Lower lobe of right lung (tissue), 2 donors: ENCODE data around the gene SNX22. TPM values are rescaled to one million over a fixed set of nuclear protein-coding genes. Genes with fewer than 3 reads are reported as not detected.

ENCODE experiments used
- ATAC-seq, 2 donors: fragments of 200-7000 bp; cut with Tn5 transposase; one replicate each; pipeline ENCODE4 v1.9.1; 2020 to 2022; ENCODE audit warnings: mild to moderate bottlenecking in 2 of 2, moderate library complexity in 2 of 2
- DNase-seq: peaks from one replicate; pipeline ENCODE4 v3.0.0-alpha.2; 2020
- H3K27ac ChIP-seq: fragments of 200-600 bp; one replicate; pipeline ENCODE4 v1.8.0; 2022
- H3K27me3 ChIP-seq: fragments of 200-600 bp; one replicate; pipeline ENCODE4 v1.8.0; 2022; ENCODE audit warnings: low read depth
- H3K36me3 ChIP-seq: fragments of 200-600 bp; one replicate; pipeline ENCODE4 v1.8.0; 2022; ENCODE audit warnings: mild to moderate bottlenecking
- H3K4me1 ChIP-seq: fragments of 200-600 bp; one replicate; pipeline ENCODE4 v1.8.0; 2022
- H3K4me3 ChIP-seq: fragments of 200-600 bp; one replicate; pipeline ENCODE4 v1.8.0; 2022; ENCODE audit warnings: mild to moderate bottlenecking
- H3K9me3 ChIP-seq: fragments of 200-600 bp; one replicate; pipeline ENCODE4 v1.8.0; 2022
- CTCF ChIP-seq: fragments of 200-600 bp; IDR thresholded peaks from one replicate; pipeline ENCODE4 v1.8.0; 2022; ENCODE audit warnings: antibody characterized with exemption, mild to moderate bottlenecking
- intact Hi-C: fragments of 100-400 bp; cut with DNase I; formaldehyde crosslinking; loops from one replicate; pipeline ENCODE4 v1.11.0; 2022
- total RNA-seq: library from RNA; stranded (reverse); fragmentation: NEBNext Ultra II Directional; extraction: Animal tissue kit (Norgen Biotek cat#: 25700); gene quantifications from one replicate; pipeline ENCODE4 v1.2.1, GENCODE V29; 2021
- donor health status: DM: no; HTN: yes; CAD: no; lungs with severe emphysema.

Gene SNX22
- total RNA-seq, 1 donor from 2014 or later, result 17.4 TPM

- Histone ChIP-seq H3K4me1 (no peaks in the 10 kb centered on the region), H3K27ac (no peak overlapping the region), H3K4me3 (no peak overlapping the region), H3K27me3 (no peaks in the 10 kb centered on the region), H3K36me3 (peaks cover 58% of the 10 kb centered on the region), H3K9me3 (no peaks in the 10 kb centered on the region)
- no peak for ATAC-seq
- no peak for TF ChIP-seq CTCF
- intact Hi-C loops, result no loop called here
- no peak for DNase-seq
Observed at GRCh38 chr15:64144192-64144564, 7.4 kb upstream of the SNX22 start.

- no peak for DNase-seq
- Histone ChIP-seq H3K9me3 (no peaks in the 10 kb centered on the region), H3K27me3 (no peaks in the 10 kb centered on the region), H3K36me3 (peaks cover 58% of the 10 kb centered on the region), H3K27ac (no peak overlapping the region), H3K4me1 (peaks cover 2% of the 10 kb centered on the region), H3K4me3 (no peak overlapping the region)
- peak in 1 of 2 donors; percentile 34 for ATAC-seq
- no peak for TF ChIP-seq CTCF
- intact Hi-C loops, result no loop called here
Observed at GRCh38 chr15:64144565-64145281, 6.8 kb upstream of the SNX22 start.

- H3K4me1 ChIP-seq, result peaks cover 14% of the 10 kb centered on the region
- peaks cover under 1% of the 10 kb centered on the region for H3K27me3 ChIP-seq
- intact Hi-C loops, result no loop called here
- H3K4me3 ChIP-seq, result no peak overlapping the region
- TF ChIP-seq CTCF, result no peak
- peaks cover 52% of the 10 kb centered on the region for H3K36me3 ChIP-seq
- no peak for DNase-seq
- H3K27ac ChIP-seq, result no peak overlapping the region
- ATAC-seq, result no peak
- no peaks in the 10 kb centered on the region for H3K9me3 ChIP-seq
Observed at GRCh38 chr15:64146041-64146440, 5.5 kb upstream of the SNX22 start.

- H3K9me3 ChIP-seq, result no peaks in the 10 kb centered on the region
- no peak overlapping the region for H3K4me3 ChIP-seq
- H3K27ac ChIP-seq, result no peak overlapping the region
- no peak for TF ChIP-seq CTCF
- H3K4me1 ChIP-seq, result peaks cover 18% of the 10 kb centered on the region
- DNase-seq (no peak), ATAC-seq (no peak)
- peaks cover 47% of the 10 kb centered on the region for H3K36me3 ChIP-seq
- intact Hi-C loops, result no loop called here
- peaks cover 5% of the 10 kb centered on the region for H3K27me3 ChIP-seq
Observed at GRCh38 chr15:64146520-64146884, 5.0 kb upstream of the SNX22 start.

GRCh38 chr15:64146885-64147681 lies 4.4 kb upstream of the SNX22 start:
- Histone ChIP-seq H3K4me1 (peaks cover 24% of the 10 kb centered on the region), H3K27ac (no peak overlapping the region), H3K36me3 (peaks cover 41% of the 10 kb centered on the region), H3K4me3 (no peak overlapping the region), H3K9me3 (no peaks in the 10 kb centered on the region), H3K27me3 (peaks cover 11% of the 10 kb centered on the region)
- ATAC-seq (no peak), DNase-seq (no peak)
- TF ChIP-seq CTCF, result no peak
- intact Hi-C loops, result no loop called here
